Tongue (tissue), 2 donors: ENCODE data around the gene MANSC1. TPM values are rescaled to one million over a fixed set of nuclear protein-coding genes. Genes with fewer than 3 reads are reported as not detected.
"Not testable (repeated sequence)": the region's sequence is repeated elsewhere in the genome, so short reads cannot be mapped to it uniquely, and the experiment has no call there.

Source experiments
- DNase-seq: peaks from one replicate; pipeline ENCODE4 v3.0.0-alpha.2; 2015
- total RNA-seq: library from RNA; depleted of rRNA; stranded (reverse); fragments of >200 nt; gene quantifications from one replicate; pipeline ENCODE4 v1.2.3, GENCODE V29; 2014

The MANSC1 gene
- total RNA-seq, 1 donor from 2014 or later, result 6.4 TPM

DNA sequence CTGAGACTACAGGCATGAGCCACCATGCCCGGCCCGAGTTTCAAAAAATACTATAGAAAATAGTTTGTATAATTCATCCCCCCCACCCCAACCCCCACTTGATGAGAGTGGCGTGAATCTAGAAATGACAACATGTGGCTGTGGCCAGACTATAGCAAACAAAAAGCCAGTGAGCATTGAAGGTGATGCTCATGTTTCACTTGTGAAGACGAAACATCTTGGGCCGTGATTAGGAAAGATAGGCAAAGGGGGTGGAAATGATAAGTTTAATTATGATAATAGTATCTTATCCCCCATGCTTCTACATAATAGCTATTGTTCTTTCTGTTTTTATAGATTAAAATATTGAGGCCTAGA, 15.4 kb upstream of the MANSC1 start:
- no peak for DNase-seq

DNA sequence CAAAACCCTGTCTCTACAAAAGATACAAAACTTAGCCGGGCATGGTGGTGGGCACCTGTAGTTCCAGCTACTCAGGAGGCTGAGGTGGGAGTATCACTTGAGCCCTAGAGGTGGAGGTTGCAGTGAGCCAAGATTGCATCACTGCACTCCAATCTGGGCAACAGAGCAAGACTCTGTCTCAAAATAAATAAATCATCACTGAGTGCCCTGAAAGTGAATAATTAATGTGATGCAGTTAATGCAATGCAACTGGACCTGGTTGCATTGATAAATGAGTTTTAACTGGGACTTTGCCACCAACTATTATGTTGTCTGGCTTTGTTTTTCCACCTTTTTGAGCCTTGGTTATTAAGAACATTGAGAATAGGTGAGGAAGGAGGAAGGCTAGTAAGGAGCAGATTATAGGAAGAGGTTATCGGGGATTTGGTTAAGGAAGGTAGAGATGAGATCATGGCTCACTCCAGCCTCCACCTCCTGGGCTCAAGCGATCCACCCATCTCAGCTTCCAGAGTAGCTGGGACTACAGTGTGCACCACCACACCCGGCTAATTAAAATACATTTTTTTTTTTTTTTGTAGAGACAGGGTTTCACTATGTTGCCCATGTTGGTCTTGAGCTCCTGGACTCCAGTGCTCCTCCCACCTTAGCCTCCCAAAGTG, 14.9 kb upstream of the MANSC1 start:
- DNase-seq, result no peak

DNA sequence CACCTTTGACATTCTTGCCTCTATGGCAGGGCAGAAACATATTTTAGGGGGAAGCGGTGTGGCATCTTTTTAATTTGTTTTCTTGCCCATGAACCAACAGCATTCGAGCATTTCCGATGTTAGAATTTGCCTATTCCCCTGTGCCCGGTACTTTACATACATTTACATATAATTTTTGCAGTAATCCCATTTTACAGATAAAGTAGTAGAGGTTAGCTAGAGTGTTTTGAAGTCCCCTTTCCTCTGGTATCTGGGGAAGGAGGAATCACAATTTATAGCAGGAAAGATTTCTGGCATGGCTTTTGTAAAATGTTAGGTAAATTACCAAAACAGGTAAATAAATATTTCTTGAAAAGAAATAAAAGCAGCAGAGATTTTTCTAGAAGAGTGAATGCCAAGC, 8.5 kb upstream of the MANSC1 start:
- no peak for DNase-seq

DNA sequence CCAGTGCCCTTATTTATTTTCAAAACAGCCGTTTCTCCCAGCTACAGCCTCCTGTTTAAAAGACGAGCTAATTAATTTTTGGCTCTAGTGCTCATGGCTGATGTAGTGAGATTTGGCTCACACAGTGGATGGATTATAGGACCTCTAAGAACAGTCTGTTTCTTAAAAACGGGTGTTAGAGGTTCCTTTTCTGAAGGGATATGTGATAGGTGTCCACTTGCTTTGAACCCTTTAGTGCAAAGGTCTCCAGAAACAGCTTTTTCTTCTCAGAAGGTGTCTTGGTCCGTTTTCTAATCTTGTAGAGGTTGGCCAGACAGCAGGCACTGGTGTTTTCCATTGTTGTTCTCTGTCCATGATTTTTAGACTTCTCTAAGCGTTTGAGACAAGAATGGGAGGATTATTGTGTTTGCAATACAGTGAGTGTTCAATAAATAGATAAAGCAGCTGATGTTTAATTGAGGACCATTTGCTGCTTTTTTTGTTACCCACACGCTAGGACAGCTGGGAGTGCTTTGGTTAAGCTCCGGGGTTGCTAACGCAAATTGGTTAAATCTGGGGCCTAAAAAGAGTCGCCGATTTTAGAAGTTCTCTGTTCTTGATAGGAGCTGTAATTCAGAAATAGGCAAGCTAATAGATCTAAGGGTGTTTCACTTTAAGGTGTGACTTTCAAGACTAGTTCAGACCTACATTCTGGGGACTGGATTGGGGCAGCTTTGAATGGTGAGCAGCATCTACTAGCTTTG, 7.8 kb upstream of the MANSC1 start:
- DNase-seq, result peak; percentile 87

DNA sequence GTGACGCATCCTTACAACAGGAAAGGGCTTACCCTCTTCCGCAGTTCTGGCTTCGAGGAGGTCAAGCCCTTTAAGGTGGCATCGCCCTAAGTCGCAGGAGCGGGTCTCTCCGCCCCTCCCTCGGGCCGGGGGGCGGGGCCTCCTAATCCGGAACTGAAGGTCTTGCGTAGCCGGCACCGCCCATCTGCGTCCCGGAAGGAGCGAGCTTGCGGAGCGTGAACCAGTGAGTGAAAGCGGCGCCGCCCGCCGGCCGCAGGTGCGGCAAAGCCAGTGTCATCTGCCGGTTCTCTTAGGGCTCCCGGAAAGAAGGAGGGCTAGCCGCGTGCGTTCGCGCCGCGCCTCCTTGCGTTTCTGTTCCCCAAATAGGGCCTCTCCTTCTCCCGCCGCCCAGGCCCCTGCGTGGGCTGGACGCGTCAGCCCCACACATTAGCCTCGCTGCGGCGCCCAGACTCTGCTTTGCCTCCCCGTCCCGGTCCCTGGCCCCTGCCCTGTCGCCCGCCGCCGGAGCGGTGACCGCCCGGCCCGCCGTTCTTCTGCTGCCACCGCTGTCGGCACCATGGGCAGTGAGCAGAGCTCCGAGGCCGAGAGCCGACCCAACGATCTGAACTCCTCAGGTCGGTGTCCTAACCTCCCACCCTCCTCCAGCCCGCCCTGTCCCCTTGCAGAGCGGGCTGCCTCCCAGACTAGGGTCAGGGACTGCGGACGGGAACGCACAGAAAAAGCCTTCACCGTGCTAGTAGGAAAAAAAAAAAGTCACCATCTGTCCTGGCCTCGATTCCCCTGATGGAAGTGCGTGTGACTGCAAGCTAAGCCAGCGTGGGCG, 7.1 kb upstream of the MANSC1 start, which contains the start of gene BORCS5:
Gene BORCS5, plus strand, starts transcription at position 183 of the 823 bp plus-strand sequence. Its CDS starts 374 bp downstream, at position 557.
- DNase-seq, result peak; percentile 98

DNA sequence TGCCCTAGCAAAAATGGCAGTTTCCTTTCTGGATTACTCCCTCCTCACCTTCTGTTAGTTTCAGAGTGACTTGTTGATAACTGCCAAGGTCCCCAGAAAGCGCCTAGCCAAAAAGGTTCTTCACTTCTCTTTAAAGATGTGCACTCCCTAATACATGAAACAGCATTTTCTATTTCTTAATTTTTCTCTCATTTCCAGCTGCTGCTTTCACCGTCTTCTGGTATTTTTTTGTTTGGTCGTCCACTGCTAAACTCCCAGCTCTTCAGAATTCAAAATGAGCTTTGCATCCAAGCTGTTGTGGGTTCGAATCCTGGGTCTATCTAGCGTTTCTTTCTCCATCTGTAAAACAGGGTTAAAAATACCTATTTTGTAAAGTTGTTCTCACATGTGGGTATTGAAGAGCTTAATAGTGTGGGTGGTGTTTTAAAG, 6.4 kb upstream of the MANSC1 start:
- no peak for DNase-seq

DNA sequence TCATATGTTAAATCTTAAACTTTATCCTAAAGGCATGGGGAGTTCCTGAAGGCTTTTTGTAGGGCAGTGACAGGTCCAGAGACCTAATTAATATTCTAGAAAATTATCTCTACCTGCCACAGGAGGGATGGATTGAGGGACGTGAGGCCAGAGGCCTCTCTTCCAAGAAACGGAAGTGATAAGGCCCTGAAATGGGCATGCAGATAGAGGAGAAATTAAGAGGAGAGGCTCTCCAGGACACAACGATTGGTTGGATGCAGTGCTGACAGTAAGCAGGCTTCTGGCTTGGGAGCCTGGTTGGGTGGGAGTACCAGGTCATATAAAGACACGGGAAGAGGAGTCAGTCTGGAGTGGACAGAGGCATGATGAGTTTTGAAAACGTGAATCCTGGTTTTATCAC, 3.8 kb upstream of the MANSC1 start:
- DNase-seq, result no peak

DNA sequence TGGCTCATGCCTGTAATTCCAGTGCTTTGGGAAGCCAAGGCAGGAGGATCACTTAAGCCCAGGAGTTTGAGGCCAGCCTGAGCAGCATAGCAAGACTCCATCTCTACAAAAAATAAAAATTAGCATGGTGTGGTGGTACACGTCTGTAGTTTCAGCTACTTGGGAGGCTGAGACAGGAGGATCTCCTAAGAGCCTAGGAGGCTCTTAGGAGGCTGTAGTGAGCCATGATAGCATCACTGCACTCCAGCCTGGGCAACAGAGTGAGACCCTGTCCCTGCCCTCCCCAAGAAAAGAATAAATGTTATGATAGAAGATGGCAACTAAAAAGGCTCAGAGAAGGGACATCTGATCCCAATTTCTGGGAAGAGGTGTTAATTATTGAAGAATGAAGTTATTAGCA, 3.2 kb upstream of the MANSC1 start:
- DNase-seq, result no peak

DNA sequence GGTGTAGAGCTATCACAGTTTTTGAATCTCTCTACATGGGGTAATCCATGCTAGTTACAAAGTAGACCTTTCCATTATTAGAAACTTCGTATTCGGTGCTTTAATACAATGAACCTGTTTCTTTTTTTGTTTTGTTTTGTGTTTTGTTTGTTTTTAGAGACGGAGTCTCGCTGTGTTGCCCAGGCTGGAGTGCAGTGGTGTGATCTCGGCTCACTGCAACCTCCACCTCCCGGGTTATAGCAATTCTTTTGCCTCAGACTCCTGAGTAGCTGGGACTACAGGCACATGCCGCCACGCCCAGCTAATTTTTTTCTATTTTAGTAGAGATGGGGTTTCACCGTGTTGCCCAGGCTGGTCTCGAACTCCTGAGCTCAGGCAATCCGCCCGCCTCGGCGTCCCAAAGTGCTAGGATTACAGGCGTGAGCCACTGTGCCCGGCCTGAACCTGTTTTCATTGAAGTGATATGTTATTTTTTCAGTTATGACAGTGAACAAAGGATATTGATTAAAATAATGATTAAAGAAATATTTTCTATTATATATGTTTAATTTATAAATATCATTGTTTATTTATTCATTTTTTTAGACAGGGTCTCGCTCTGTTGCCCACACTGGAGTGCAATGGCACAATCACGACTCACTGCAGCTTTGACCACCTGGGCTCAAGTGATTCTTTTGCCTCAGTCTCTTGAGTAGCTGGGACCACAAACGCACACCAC, 1.6 kb upstream of the MANSC1 start:
- DNase-seq, result not testable (repeated sequence)

DNA sequence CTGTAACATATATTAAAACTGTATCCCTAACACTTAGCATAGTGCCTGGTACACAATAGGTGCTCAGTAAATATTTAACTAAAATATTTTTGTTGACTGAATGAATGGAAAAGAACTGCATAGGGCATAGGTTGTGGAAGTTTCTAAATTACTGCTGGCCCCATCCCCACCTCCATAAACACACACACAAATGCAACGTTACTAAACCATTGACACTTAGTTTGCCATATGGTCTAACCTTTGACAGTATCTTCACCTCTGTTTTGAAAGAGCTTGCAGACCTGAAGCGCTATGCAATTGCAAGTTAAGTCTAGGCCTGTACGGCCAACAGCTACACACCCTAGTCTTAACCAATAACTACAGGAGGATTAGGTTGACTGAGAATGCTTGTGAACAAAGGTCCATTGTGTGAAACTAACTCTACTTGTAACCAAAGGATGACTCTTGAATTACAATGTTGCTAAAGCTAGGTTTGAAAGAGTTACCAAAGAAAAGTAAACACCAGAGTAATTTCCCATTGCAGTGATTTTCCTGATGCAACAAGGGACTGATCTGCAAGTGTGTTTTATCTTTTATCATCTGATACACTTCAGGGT, 924 bp upstream of the MANSC1 start:
- DNase-seq, result no peak

DNA sequence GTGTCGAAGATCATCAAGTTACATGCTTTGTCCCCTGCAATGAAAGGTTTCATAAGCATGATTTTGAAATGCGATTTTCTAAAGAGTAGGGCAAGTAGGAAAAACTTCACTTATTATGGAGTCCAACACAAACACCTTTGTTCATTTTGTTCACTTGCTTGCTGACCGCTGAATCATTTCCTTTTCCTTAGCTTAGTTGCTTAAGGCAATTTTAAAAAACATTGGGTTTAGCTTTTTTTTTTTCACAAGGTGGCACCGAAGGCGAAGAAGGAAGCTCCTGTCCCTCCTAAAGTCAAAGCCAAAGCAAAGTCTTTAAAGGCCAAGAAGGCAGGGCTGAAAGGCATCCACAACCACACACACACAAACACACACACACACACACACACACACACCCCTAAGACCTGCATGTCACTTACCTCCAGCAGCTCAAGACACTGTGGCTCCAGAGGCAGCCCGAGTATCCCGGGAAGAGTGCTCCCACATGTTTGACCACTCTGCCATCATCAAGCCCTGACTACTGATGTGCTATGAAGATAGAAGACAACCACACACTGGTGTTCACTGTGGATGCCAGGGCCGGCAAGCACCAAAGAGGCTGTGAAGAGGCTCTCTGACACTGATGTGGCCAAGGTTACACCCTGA, 11.4 kb downstream of the MANSC1 start:
- no peak for DNase-seq

DNA sequence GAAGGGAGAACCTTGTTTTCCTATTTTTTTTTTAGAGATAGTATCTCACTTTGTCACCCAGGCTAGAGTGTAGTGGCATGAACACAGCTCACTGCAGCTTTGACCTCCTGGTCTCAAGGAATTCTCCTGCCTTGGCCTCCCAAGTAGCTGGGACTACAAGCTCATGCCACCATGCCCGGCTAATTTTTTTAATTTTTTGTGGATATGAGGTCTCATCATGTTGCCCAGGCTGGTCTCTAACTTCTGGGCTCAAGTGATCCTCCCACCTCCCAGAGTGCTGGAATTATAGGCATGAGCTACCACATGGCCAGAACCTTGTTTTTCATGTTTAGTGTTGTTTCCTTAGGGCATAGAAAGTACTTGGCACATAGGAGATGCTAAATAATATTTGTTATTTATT, 13.5 kb downstream of the MANSC1 start:
- DNase-seq, result no peak

DNA sequence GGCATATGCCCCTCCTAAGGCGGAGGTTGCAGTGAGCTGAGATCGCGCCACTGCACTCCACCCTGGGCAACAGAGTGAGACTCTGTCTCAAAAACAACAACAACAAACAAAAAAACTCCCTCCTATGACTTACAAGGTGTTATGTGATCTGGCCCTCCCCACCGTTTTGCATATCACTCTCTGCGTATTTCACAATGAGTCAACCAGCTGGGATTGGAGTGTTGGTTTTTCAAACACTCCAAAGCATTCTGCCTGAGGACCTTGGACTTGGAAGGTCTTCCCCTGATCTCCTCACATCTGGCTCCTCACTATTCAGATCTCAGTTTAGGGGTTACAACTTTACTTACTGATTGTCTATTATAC, 14.0 kb downstream of the MANSC1 start:
- no peak for DNase-seq

DNA sequence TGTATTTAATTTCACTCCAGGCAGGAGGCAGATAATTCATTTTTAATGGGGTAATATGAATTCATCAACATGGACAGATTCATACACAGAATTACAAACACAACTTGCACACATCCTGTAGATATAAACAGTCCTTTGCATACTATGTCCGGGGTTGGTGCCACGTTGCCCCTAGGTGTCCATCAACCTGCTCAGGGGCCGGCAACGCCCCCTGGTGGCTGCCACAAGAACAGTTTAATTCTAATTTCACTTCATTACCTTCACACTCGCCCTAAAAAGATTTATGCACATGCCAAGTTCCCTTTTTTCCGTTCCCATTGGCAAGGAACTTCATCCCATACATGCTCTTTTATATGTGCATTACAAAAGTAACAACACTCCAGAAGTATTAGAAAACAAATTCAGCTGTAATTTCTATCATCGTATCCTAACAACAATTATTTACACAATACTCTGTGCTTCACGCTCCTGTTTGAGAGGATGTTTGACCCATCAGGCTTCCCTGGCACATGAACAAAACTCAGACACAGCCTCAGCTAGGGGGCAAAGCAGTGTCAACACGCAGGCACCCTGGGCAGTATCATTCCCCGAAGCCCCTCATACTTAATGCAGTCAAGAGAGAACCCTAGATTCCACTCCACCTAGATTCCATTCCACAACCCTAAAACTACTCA, 15.5 kb downstream of the MANSC1 start:
- peak; percentile 39 for DNase-seq

DNA sequence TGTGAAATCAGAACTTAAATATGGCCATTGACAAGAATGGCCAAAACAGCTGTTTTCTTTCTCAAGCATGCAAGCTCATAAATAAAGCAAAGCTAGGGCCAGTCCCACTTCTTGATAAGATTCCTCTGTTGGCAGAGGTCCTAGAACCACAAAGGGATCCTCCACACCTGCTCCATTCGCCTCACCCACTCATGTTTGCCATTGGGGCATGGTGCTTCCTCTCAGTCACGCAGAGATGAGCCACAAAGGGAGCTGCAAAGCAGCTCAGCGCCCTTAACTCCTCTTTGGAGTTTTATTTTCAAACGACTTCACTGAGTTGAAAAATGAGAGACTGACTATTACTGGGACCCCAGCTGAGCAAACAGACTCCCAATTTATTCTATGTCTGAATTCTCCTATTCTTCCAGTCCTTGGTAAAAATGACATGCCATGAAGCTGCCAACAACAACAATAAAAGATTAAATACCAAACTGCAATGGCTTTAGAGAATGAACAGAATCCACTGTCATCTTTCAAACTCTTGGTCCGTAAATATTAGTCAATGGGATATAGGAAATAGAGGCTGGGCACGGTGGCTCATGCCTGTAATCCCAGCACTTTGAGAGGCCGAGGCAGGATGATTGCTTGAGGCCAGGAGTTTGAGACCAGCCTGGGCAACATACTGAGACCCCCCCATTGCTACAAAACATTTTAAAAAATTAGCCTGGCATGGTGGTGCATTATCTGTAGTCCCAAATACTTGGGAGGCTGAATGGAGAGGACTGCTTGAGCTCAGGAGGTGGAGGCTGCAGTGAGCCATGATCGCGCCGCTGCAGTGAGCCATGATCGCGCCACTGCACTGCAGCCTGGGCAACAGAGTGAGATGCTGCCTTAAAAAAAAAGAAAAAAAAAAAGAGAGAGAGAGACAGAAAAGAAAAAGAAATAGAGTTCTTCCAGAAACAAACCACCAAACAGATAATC, 16.4 kb downstream of the MANSC1 start:
- DNase-seq, result peak; percentile 79

DNA sequence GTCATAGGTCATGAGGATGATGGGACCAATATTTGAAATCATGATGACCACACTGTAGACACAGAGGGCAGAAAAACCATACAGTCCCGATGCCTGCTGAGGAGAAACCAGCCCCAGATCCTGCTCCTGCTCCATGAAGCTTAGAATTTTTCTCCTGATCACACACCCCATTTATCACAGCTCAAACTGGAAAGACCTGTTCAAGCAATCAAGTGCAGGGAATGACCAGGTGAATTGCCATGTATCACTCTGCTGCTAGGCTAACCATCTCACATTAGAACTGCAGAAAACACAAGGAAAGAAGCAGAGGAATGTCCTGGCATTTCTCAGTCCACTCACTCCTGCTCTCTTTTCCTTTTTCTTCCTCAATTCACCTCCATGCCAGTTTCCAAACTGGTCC, 18.1 kb downstream of the MANSC1 start:
- DNase-seq, result no peak

DNA sequence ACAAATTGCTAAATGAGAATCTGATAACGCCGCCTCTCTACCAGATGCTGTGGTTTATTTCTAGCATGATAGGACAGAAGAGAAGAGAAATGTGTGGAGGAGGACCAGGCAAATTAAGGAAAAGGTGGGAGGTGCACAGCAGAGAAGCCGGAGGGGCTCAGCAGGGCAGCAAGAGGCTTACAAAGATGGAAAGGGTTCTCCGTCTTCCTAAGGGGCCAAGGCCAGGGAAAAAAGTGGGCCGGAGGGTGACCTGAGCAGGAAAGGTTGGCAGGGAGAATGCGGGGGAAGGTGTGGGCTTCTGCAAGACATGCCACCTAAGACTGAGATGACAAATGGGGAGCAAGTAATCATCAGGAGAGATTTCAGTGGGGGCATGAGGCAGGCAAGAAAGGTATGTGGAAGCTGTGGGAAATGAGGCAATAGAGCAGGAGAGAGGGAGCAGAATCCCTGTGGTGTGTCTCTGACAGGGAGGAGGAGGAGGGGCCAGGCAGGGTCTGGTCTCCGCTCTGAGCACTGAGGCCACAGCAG, 18.7 kb downstream of the MANSC1 start:
- no peak for DNase-seq

DNA sequence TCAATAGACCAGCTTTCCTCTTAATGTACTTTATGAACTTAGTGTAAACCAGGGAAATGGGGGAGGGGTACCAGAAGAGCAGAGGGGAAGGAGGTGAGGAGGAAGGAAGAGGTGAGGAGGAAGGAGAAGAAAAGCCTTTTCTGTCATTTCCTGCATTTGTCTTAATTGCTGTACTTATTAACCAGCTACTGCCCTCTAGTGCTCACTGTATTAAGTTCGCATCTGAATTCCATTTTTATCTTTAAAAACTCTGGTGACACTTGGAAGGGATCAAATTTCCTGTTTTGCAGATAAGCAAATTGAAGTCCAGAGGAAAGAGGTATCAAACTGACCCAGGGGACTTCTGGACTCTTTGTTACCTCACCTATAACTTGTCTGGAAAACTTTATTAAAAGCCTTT, 22.2 kb downstream of the MANSC1 start:
- DNase-seq, result peak; percentile 81

DNA sequence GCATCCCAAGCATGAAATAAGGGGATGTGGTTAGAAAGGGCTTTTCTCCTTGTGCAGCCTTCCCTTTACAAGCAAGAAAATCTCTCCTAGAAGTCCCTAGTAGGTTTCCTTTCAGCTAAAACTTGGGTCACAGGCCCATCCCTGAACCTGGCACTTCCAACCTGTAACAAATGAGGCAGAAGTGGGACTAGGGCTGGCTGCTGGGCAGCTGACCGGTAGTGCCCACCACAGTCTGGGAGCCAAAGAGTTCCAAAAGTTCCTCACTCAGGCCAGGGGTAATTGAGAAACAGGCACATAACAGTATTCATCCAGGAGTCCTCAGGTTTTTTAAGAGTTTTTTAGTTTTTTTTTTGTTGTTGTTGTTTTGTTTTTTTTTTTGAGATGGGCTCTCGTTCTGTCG, 23.8 kb downstream of the MANSC1 start:
- no peak for DNase-seq

DNA sequence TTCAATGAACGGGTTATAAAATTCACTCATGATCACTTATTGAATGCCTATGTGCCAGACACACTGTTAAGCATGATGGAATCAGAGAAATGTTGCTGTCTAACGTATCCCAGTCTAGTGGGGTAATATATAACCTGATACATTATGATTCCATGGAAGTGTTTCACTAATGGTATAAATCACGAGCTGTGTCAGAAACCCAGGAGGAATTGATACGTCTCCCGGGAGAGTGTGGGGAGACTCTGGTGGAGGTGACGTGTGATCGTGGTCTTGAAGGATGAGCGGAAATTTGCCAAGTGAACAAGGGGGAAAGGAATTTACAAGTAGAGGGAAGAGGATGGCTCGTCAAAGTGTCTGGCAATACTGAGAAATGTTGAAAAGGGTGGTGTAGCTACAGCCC, 26.5 kb downstream of the MANSC1 start:
- no peak for DNase-seq
